Muscle of back (tissue), 11 donors: ENCODE results near the gene HOXB9. TPM values are rescaled to one million over a fixed set of nuclear protein-coding genes. Genes with fewer than 3 reads are reported as not detected.
A peak's percentile ranks its signal among the peaks of the same experiment; 100 is the strongest.

Source experiments
- DNase-seq, 3 donors: peaks; one replicate each; pipeline versions ENCODE4 v3.0.0 to v3.0.0-alpha.2; 2013
- polyA plus RNA-seq, 10 donors: library from polyadenylated mRNA; unstranded; fragments of 120-200 nt; gene quantifications; one replicate each; pipeline ENCODE4 v1.2.1, GENCODE V29; 2013; ENCODE audit not compliant: insufficient read length in 10 of 10

Gene HOXB9
- polyA plus RNA-seq, 10 donors = 0.09 to 1.3 (median 0.43) TPM

GRCh38 chr17:48624544-48625494 lies 1.3 kb downstream of the HOXB9 start:
- DNase-seq = peak in 1 of 3 donors; percentile 59

- DNase-seq = no peak
These were observed 2.0 kb downstream of the HOXB9 start for GRCh38 chr17:48624118-48624517.

- DNase-seq = no peak
These were observed 2.6 kb downstream of the HOXB9 start for GRCh38 chr17:48623583-48623982.

- no peak for DNase-seq
These were observed 3.3 kb downstream of the HOXB9 start for GRCh38 chr17:48622857-48623256.

GRCh38 chr17:48621410-48622392 lies 4.5 kb downstream of the HOXB9 start:
- DNase-seq = no peak

- DNase-seq = no peak
These were observed 5.6 kb downstream of the HOXB9 start for GRCh38 chr17:48620461-48621139.

GRCh38 chr17:48619826-48620449 lies 6.2 kb downstream of the HOXB9 start:
- no peak for DNase-seq

- peak; percentile 80 to 93 (median 93) for DNase-seq
These were observed 7.8 kb downstream of the HOXB9 start for GRCh38 chr17:48618256-48618896.

- no peak for DNase-seq
These were observed 8.5 kb downstream of the HOXB9 start for GRCh38 chr17:48617471-48618255.

GRCh38 chr17:48616717-48617470 lies 9.3 kb downstream of the HOXB9 start:
- no peak for DNase-seq

- DNase-seq = no peak
These were observed 10.0 kb downstream of the HOXB9 start for GRCh38 chr17:48615963-48616716.

GRCh38 chr17:48615047-48615962 lies 10.9 kb downstream of the HOXB9 start, which contains the start of gene HOXB8:
Gene HOXB8 (minus strand): TSS chr17:48615292. CDS start chr17:48614704, 588 bp downstream.
- no peak for DNase-seq

- DNase-seq = peak in 1 of 3 donors; percentile 73
These were observed 12.1 kb downstream of the HOXB9 start for GRCh38 chr17:48613862-48614694.

GRCh38 chr17:48612854-48613691 lies 13.1 kb downstream of the HOXB9 start:
- peak in 2 of 3 donors; percentile 37 to 67 for DNase-seq

- peak in 1 of 3 donors; percentile 33 for DNase-seq
These were observed 13.7 kb downstream of the HOXB9 start for GRCh38 chr17:48612456-48612853.
